SK-MEL-5 (cell line): ENCODE data around the gene CST3. TPM values are rescaled to one million over a fixed set of nuclear protein-coding genes. Genes with fewer than 3 reads are reported as not detected.
A peak's percentile ranks its signal among the peaks of the same experiment; 100 is the strongest.

ENCODE experiments used
- DNase-seq: peaks from one replicate; pipeline ENCODE4 v3.0.0-alpha.2; 2016; ENCODE audit warnings: low read depth, low spot score
- in situ Hi-C: cut with HindIII; loops from 2 replicates; pipeline ENCODE4 v1.10.0; 2016; ENCODE audit warnings: low sequenced_read_pairs, high pct_unique_total_duplicates, low pct_unique_long_range_greater_than_20kb
- total RNA-seq: library from RNA; depleted of rRNA; stranded (reverse); fragments of >200 nt; shearing (Covaris generic); gene quantifications from 2 replicates; pipeline ENCODE4 v1.2.3, GENCODE V29; 2014

The CST3 gene
- total RNA-seq, 1 experiment from 2014 or later, result 300 TPM

GRCh38 chr20:23634985-23635767 is 2.6 kb downstream of the CST3 start:
- in situ Hi-C loops, result no loop called here
- DNase-seq, result no peak

- no peak for DNase-seq
- in situ Hi-C loops, result no loop called here
Observed at GRCh38 chr20:23634044-23634801, 3.5 kb downstream of the CST3 start.

- in situ Hi-C loops, result no loop called here
- no peak for DNase-seq
Observed at GRCh38 chr20:23632711-23633573, 4.8 kb downstream of the CST3 start.

GRCh38 chr20:23631981-23632710 is 5.6 kb downstream of the CST3 start:
- DNase-seq, result no peak
- in situ Hi-C loops, result no loop called here

- no peak for DNase-seq
- in situ Hi-C loops, result no loop called here
Observed at GRCh38 chr20:23631226-23631822, 6.4 kb downstream of the CST3 start.

GRCh38 chr20:23630392-23630849 is 7.3 kb downstream of the CST3 start:
- no peak for DNase-seq
- in situ Hi-C loops, result no loop called here

GRCh38 chr20:23629542-23630391 is 8.0 kb downstream of the CST3 start:
- DNase-seq, result no peak
- in situ Hi-C loops, result no loop called here

GRCh38 chr20:23629017-23629541 is 8.7 kb downstream of the CST3 start:
- in situ Hi-C loops, result no loop called here
- no peak for DNase-seq

GRCh38 chr20:23628402-23629016 is 9.2 kb downstream of the CST3 start:
- in situ Hi-C loops, result no loop called here

GRCh38 chr20:23627501-23627900 is 10.3 kb downstream of the CST3 start:
- DNase-seq, result no peak
- in situ Hi-C loops, result no loop called here

More at GRCh38 chr20:23628402-23629016, 9.2 kb downstream of the CST3 start:
- DNase-seq, result no peak

GRCh38 chr20:23626040-23626620 is 11.6 kb downstream of the CST3 start:
- no peak for DNase-seq
- in situ Hi-C loops, result no loop called here

- in situ Hi-C loops, result no loop called here
Observed at GRCh38 chr20:23625236-23625964, 12.4 kb downstream of the CST3 start.

GRCh38 chr20:23624324-23624691 is 13.4 kb downstream of the CST3 start:
- in situ Hi-C loops, result no loop called here
- DNase-seq, result no peak

More at GRCh38 chr20:23625236-23625964, 12.4 kb downstream of the CST3 start:
- peak; percentile 52 for DNase-seq

- DNase-seq, result no peak
- in situ Hi-C loops, result no loop called here
Observed at GRCh38 chr20:23623666-23624323, 14.0 kb downstream of the CST3 start.
